ENCODE measurements around the gene ZNF423.
"Not testable (repeated sequence)": the region's sequence is repeated elsewhere in the genome, so short reads cannot be mapped to it uniquely, and the experiment has no call there.

The ZNF423 gene

DNA sequence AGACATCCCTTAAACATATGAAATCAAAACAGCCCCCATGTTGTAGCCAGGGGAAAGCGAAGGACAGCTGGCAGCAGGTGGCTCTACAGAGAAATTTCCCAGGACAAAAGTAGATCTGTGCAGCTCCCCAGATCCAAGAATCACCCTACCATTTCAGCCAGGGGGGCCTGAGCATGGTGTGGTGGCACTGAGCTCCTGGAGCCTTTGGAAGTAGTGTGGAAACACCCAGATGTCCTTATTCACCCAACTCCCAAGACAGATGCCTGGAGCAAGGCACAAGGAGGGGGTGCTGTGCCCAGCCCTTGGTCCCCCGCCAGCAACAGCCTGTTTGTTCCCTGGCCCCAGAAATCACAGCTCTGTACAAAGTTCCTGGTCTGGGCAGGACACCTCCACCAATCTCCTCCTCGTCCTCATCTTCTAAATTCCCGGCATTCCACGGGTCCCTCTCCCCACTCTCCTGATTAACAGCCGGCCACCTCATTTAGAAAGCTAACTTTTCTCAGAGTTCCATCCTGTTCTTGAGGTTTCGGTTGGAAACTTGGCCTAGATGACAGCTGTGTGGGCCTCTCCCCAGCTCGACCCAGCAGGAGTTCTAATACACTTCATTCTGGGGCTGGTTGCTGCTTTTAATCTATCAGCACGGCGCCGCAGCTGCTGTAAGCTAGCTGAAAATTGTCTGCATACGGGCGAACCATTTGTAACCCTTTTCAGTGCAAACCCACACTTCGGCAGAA lies 291.2 kb downstream of the ZNF423 start:
- Mint-ChIP-seq H3K4me3 (no peak overlapping the region), H3K27me3 (no peaks in the 10 kb centered on the region), H3K9me3 (ENCODE audit: low read depth) (no peaks in the 10 kb centered on the region), H3K27ac (no peak overlapping the region), H3K36me3 (no peaks in the 10 kb centered on the region), H3K4me1 (ENCODE audit: low read depth) (no peaks in the 10 kb centered on the region)

DNA sequence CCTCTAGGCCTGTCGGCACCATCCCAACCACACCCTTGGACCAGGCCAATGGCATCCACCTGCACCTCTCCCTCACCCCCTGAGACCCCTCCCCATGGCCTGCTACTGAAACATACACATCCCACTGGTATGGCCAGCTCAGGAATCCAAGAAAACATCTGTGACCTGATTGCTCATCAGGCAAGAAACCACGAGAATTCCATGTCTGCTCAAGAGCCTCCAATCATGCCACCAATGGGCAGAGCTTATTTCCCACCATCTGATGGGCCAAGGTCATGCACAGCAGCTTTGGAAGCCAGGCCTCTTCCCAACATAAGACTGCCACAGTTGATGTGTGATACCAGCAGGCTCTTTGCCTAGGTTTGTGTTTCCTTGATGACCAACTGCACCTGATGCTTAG lies 292.2 kb downstream of the ZNF423 start:
- H3K9me3 Mint-ChIP-seq (ENCODE audit: low read depth) = no peaks in the 10 kb centered on the region
- no peaks in the 10 kb centered on the region for H3K4me1 Mint-ChIP-seq (ENCODE audit: low read depth)
- no peaks in the 10 kb centered on the region for H3K36me3 Mint-ChIP-seq
- H3K27ac Mint-ChIP-seq = no peak overlapping the region
- H3K27me3 Mint-ChIP-seq = no peaks in the 10 kb centered on the region
- H3K4me3 Mint-ChIP-seq = no peak overlapping the region

DNA sequence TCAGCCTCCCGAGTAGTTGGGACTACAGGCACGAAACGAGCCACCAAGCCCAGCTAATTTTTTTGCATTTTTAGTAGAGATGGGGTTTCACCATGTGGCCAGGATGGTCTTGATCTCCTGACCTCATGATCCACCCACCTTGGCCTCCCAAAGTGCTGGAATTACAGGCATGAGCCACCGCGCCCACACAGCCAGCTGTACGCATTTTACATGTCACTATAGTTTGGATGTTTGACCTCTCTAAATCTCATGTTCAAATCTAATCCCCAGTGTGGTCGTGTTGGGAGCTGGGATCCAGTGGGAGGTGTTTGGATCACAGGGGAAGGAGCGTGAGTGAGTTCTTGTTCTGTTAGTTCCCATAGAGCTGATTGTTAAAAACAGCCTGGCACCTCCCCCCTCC lies 293.0 kb downstream of the ZNF423 start:
- H3K36me3 Mint-ChIP-seq; H3K27me3 Mint-ChIP-seq; H3K4me3 Mint-ChIP-seq; H3K9me3 Mint-ChIP-seq (ENCODE audit: low read depth); H3K4me1 Mint-ChIP-seq (ENCODE audit: low read depth); H3K27ac Mint-ChIP-seq: not testable (repeated sequence)

GRCh38 chr16:49562228-49562627 lies 293.7 kb downstream of the ZNF423 start:
- Mint-ChIP-seq H3K36me3 (no peaks in the 10 kb centered on the region), H3K27ac (no peak overlapping the region), H3K4me3 (no peak overlapping the region), H3K9me3 (ENCODE audit: low read depth) (no peaks in the 10 kb centered on the region), H3K27me3 (no peaks in the 10 kb centered on the region), H3K4me1 (ENCODE audit: low read depth) (no peaks in the 10 kb centered on the region)

DNA sequence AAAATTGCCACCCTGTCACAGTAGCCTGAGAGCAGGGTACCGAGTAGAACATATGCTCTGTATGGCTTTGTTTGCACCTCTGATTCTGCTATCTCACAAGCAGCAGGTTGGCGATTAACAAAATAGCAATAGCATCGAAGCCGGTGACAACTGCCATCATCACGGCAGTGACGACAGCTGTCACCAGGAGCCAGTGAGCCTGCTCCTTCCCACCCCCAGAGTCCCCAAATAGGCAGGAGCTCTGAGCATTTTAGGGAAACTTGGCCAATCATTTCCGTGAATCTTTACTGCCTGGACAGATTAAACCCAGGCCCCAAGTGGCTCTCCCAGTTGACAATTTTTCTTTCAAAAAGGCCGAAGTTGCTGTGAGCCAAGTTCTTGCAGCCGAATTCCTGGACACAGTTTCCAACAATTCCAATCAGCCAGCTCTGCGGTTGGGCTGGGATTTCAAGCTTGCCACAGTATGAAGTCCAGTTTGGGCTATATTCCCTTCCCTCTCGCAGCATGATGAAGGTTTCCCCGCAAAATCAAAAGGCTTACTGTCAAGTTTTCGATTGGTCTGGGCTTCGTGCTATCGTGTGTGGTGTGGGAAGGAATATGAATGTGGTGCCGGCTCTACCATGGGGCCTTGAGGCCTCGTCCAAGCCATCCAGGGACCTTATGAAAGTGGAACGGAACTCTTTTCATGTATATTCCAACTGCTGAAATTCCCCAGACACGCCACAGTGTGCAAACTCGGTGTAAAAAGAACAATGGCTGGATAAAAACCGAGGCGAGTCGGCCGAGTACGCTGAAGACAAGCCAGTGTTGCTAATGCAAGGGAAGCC lies 295.7 kb downstream of the ZNF423 start:
- Mint-ChIP-seq H3K27ac (no peak overlapping the region), H3K27me3 (no peaks in the 10 kb centered on the region), H3K4me3 (no peak overlapping the region), H3K9me3 (ENCODE audit: low read depth) (no peaks in the 10 kb centered on the region), H3K36me3 (no peaks in the 10 kb centered on the region), H3K4me1 (ENCODE audit: low read depth) (no peaks in the 10 kb centered on the region)

DNA sequence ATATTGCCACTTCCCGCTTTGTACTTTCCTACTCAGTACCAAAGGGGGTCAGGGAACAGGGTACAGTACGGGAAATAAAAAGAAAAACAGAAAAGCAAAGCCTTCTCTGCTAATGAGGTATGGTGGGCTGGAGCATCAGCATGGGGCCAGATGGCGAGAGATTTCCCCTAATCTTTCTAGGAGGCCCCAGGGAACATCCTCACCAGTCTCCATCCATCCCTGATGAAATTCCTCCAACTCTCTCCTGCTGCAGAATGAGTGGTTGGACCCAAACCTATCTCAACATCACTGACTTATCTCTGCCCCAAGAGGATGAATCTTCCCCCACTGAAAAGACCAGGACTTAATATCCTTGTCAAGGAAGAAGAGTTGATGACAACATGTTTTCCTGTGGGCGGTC lies 296.7 kb downstream of the ZNF423 start:
- no peaks in the 10 kb centered on the region for H3K36me3 Mint-ChIP-seq
- H3K27ac Mint-ChIP-seq = no peak overlapping the region
- H3K27me3 Mint-ChIP-seq = no peaks in the 10 kb centered on the region
- H3K4me3 Mint-ChIP-seq = no peak overlapping the region
- H3K9me3 Mint-ChIP-seq (ENCODE audit: low read depth) = no peaks in the 10 kb centered on the region
- H3K4me1 Mint-ChIP-seq (ENCODE audit: low read depth) = no peaks in the 10 kb centered on the region

GRCh38 chr16:49558451-49558850 lies 297.5 kb downstream of the ZNF423 start:
- no peaks in the 10 kb centered on the region for H3K27me3 Mint-ChIP-seq
- H3K27ac Mint-ChIP-seq = no peak overlapping the region
- H3K4me3 Mint-ChIP-seq = no peak overlapping the region
- no peaks in the 10 kb centered on the region for H3K4me1 Mint-ChIP-seq (ENCODE audit: low read depth)
- H3K9me3 Mint-ChIP-seq (ENCODE audit: low read depth) = no peaks in the 10 kb centered on the region
- H3K36me3 Mint-ChIP-seq = no peaks in the 10 kb centered on the region

GRCh38 chr16:49556606-49557446 lies 299.1 kb downstream of the ZNF423 start:
- no peak overlapping the region for H3K27ac Mint-ChIP-seq
- H3K4me3 Mint-ChIP-seq = no peak overlapping the region
- no peaks in the 10 kb centered on the region for H3K36me3 Mint-ChIP-seq
- H3K27me3 Mint-ChIP-seq = no peaks in the 10 kb centered on the region
- no peaks in the 10 kb centered on the region for H3K9me3 Mint-ChIP-seq (ENCODE audit: low read depth)
- H3K4me1 Mint-ChIP-seq (ENCODE audit: low read depth) = no peaks in the 10 kb centered on the region

DNA sequence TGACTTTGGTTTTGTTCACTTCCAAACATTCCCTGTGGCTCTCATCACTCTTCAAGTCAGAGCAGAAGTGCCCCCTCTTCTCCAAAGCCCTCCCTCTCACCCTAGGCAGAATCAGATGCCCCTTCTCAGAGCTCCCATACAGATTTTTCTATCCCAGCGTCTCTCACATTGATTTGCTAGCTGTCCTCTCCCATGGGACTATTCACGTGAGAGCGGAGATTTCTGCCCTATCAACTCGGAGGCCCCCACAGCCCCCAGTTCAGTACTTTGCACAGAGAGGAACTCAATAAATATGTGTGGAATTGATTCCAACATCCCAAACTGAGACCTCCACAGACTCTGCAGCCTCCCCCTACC lies 299.7 kb downstream of the ZNF423 start:
- H3K27ac Mint-ChIP-seq = no peak overlapping the region
- no peaks in the 10 kb centered on the region for H3K4me1 Mint-ChIP-seq (ENCODE audit: low read depth)
- no peaks in the 10 kb centered on the region for H3K27me3 Mint-ChIP-seq
- no peaks in the 10 kb centered on the region for H3K9me3 Mint-ChIP-seq (ENCODE audit: low read depth)
- H3K4me3 Mint-ChIP-seq = no peak overlapping the region
- no peaks in the 10 kb centered on the region for H3K36me3 Mint-ChIP-seq

GRCh38 chr16:49554681-49555080 lies 301.2 kb downstream of the ZNF423 start:
- no peaks in the 10 kb centered on the region for H3K9me3 Mint-ChIP-seq (ENCODE audit: low read depth)
- no peak overlapping the region for H3K27ac Mint-ChIP-seq
- no peaks in the 10 kb centered on the region for H3K27me3 Mint-ChIP-seq
- H3K36me3 Mint-ChIP-seq = no peaks in the 10 kb centered on the region
- no peak overlapping the region for H3K4me3 Mint-ChIP-seq
- H3K4me1 Mint-ChIP-seq (ENCODE audit: low read depth) = no peaks in the 10 kb centered on the region

GRCh38 chr16:49552313-49552928 lies 303.5 kb downstream of the ZNF423 start:
- H3K27me3 Mint-ChIP-seq = no peaks in the 10 kb centered on the region
- H3K36me3 Mint-ChIP-seq = no peaks in the 10 kb centered on the region
- no peaks in the 10 kb centered on the region for H3K9me3 Mint-ChIP-seq (ENCODE audit: low read depth)
- H3K4me3 Mint-ChIP-seq = no peak overlapping the region
- H3K27ac Mint-ChIP-seq = no peak overlapping the region
- H3K4me1 Mint-ChIP-seq (ENCODE audit: low read depth) = no peaks in the 10 kb centered on the region

DNA sequence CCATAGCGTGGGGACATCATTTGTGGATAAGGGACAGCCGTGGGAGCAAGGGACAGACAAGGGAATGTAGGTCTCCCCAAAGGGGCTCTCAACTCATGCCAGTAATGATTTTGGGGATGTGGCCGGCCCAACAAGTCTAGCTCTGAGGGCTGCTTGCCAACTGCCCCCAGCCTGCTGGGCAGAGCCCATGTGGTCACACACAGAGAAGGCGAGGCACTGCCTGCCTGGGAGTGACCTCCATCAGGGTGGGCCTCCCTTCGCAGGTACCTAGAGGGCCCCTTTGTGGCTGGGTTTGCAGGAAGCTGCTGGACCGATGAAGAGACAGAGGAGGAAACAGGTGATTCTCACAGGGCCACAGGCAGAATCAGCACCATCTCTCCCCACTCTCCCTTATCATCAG lies 305.2 kb downstream of the ZNF423 start:
- Mint-ChIP-seq H3K4me1 (ENCODE audit: low read depth) (no peaks in the 10 kb centered on the region), H3K27ac (no peak overlapping the region), H3K27me3 (no peaks in the 10 kb centered on the region), H3K9me3 (ENCODE audit: low read depth) (no peaks in the 10 kb centered on the region), H3K36me3 (no peaks in the 10 kb centered on the region), H3K4me3 (no peak overlapping the region)

DNA sequence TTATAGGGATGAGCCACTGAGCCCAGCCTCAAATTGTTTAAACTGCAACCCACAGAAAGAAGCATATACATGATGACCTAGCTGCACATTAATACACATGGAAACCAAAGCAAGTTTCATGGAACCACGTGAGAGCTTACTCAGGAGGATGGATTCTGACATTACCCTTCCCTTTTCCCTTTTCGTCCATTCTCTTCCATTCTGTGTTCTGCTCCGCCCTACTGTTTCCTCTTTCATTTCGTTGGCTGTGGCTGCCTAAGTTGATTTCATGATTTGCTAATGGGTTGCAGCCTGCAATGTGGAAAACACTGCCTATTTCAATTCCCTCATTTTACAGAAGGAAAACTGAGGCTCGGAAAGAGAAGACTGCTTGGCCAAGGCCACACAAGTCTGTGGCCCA lies 305.8 kb downstream of the ZNF423 start:
- no peaks in the 10 kb centered on the region for H3K27me3 Mint-ChIP-seq
- H3K9me3 Mint-ChIP-seq (ENCODE audit: low read depth) = no peaks in the 10 kb centered on the region
- H3K4me1 Mint-ChIP-seq (ENCODE audit: low read depth) = no peaks in the 10 kb centered on the region
- H3K27ac Mint-ChIP-seq = no peak overlapping the region
- no peaks in the 10 kb centered on the region for H3K36me3 Mint-ChIP-seq
- H3K4me3 Mint-ChIP-seq = no peak overlapping the region

DNA sequence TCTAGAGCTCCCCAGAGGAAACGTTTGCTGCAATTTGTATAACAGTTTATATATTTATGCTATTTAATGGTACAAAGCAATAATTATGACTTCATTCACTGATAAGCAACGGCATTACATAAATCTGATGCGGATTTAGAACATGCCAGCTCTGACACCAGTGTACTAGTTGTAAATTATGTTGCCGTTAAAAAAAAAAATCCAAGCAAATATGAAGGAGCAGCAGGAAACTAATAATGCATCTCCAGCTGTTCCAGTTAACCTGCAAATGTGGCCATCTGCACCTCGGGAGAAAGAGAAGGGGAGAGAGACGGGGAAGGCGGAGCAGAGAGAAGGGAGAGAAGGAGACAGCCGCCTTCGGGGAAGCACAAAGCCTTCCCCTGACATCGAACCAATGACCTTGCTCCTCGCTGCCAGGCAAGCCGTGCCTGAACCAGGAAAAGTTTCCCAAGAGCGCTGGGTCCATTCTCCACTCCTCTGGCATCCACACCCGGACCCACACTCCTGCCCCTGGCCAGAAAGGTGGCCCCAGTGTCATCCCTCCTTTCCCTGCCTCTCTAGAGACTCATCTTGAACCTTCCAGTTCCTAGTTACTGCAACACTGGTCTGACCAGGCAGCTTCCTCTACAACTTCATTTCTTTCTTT lies 307.5 kb downstream of the ZNF423 start:
- Mint-ChIP-seq H3K4me1 (ENCODE audit: low read depth) (no peaks in the 10 kb centered on the region), H3K27me3 (no peaks in the 10 kb centered on the region), H3K36me3 (no peaks in the 10 kb centered on the region), H3K9me3 (ENCODE audit: low read depth) (no peaks in the 10 kb centered on the region), H3K4me3 (no peak overlapping the region), H3K27ac (no peak overlapping the region)
